HG03575 (cell line): Measurements from ENCODE around the gene PDZD4.

Experiments
- ATAC-seq: cut with Tn5 transposase; IDR thresholded peaks from one replicate; pipeline ENCODE4 v1.9.1; 2021; ENCODE audit not compliant: unreplicated experiment, insufficient number of reproducible peaks, low FRiP score; ENCODE audit errors: extremely low read depth

The PDZD4 gene

GRCh38 chrX:153829799-153830639 is at the start of gene PDZD4:
Gene PDZD4 (minus strand): TSS chrX:153830544. CDS start chrX:153830298, 246 bp downstream.
- no peak for ATAC-seq

DNA sequence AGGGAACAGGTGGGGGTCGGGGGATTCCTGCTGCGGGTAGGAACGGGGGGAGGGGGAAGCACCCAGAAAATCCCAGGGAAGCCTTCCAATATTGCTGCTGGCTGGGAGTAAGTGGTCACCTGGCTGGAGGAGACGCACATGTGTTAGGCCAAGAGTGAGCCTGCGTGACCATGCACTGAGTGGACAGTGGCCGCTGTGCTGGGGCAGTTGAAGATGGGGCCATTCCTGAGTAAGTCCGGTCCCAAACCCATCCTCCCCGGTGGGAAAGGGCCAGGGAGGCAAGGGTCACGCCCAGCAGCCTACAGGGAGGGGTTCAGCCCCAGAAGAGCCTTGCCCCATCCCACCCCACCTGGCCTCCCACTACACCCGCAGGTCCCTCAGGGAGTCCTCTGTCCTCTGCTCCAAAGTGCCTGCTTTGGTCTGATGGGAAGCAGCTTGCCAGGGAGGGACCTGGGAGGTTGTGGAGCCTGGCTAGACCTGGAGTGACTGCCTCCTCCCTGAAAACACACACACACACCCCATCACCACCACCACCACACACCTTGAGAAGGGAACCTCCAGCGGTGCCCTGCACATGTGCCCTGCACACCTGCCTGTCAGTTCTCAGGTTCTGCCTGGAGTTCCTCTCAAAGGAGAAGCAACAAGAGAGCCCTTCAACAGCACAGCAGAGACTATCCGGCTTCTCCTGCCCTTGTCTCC is 49.5 kb upstream of the PDZD4 start:
- no peak for ATAC-seq

- no peak for ATAC-seq
Observed at GRCh38 chrX:153878969-153879653, 48.8 kb upstream of the PDZD4 start.

GRCh38 chrX:153878345-153878744 is 48.0 kb upstream of the PDZD4 start:
- no peak for ATAC-seq

- ATAC-seq: no peak
Observed at GRCh38 chrX:153877571-153878261, 47.4 kb upstream of the PDZD4 start.

DNA sequence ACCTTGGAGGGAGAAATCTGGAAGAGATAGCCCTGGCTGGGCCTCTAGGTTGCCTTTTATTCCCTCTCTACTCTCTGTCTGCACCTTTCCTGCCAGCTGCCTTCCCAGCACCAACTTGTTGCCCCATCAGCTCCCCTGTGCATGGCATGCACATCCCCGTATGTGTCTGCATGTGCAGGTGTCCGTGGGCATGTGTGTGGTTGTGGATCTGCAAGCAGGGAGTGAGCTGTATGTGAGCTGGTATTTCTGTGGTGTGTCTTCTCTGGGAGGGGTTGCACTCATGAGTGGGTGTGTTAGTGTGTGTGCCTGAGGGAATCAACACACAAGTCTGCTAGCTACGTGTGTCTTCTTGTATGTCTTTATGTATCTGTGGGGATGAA is 45.8 kb upstream of the PDZD4 start:
- no peak for ATAC-seq

GRCh38 chrX:153875391-153876111 is 45.2 kb upstream of the PDZD4 start:
- ATAC-seq: no peak

DNA sequence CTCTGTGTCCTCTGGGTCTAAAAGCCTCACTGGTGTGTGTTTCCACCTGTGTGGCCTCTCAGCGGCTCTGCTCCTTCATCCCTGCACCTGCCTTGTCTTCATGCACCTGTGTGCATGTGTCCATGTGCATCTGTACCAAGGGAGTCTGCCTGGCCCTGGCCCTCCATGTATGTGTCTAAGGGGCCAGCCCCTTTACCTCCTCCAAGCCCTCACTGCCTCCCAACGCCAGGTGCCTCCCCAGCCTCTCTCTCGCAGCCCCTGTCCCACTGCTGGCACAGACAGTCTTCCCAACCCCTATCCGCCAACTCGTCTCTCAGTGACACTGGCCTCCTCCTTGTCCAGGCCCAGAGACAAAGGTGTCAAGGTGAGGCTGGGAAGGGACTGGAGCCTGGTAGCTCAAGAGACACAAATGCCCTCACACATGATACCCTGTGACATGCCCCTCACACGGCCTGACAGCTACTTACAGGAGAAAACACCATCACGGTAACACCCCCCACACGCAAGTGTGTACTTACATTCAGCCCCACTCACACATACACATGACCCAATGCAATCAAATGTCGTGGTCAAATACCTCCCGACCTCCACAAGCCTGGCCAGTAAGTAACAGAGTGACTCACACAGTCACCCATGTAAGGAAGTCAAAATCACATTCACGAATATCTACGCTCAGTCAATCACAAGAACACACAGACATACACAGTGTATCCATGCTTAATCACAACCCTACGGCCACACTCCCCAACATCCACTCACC is 44.2 kb upstream of the PDZD4 start:
- no peak for ATAC-seq

- ATAC-seq: no peak
Observed at GRCh38 chrX:153874085-153874365, 43.7 kb upstream of the PDZD4 start.

DNA sequence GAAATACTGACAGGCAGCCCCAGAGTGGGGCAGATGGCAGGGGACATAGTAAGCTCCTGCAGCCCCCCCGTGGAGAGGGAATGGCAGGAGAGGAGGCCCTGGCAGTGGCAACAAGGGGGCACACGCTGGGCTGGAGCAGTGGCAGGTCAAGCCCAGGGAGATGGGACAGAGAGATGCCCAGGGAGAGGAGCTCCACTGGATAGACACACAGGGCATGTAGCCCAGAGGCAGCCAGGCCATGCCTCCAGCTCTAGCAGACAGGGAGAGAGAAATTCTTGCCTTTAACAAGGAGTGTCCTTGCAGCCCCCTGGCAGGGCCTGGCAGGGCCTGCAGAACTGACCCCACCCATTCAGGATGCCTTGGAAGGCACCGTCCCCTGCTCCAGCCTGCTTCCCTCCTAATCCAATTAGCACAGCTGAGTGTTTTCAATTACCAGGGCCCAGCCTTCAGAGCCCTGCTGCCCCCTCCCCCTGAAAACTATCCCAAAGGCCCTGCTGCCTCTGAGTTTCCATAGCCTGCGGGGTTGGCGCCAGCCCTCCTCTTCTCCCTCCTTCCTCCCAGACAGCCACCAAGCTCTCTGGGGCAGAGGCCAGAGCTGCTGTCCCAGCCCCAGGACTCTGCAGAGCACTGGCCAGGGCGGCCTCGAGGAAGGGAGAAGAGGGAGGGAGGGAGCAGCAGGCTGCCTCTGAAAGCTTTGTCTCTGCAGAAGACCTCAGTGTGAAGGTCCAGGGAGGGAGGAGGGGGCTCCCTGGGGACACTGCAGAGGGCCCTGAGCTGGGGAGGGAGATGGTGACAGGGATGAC is 43.1 kb upstream of the PDZD4 start:
- ATAC-seq: no peak

- no peak for ATAC-seq
Observed at GRCh38 chrX:153871946-153872878, 41.9 kb upstream of the PDZD4 start.

GRCh38 chrX:153871451-153871850 is 41.1 kb upstream of the PDZD4 start:
- no peak for ATAC-seq

DNA sequence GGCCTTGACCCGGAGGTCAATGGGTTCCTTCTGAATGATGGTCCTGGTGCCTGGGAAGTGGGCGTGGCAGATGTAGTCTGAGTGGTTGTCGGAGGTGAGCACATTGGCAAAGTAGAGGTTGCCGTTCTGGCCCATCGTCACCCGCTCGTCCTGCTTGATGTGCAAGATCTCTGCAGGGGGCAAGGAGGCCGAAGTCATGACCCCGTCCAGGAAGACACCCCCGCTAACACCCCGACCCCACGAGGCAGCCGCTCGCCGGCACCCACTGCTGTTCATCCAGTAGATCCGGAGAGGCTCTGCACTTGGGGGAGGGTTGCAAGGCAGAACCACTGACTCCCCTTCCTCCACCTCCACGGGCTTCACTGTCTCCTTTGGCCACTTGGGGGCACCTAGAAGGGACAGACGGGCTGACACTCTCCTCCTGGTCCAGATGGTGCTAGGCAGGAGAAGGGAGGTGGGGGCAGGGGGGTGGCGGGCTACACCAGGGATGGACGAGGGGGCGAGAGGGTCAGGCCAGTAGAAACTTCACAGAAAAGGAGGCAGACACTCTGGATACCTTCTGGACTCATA is 40.5 kb upstream of the PDZD4 start:
- no peak for ATAC-seq

DNA sequence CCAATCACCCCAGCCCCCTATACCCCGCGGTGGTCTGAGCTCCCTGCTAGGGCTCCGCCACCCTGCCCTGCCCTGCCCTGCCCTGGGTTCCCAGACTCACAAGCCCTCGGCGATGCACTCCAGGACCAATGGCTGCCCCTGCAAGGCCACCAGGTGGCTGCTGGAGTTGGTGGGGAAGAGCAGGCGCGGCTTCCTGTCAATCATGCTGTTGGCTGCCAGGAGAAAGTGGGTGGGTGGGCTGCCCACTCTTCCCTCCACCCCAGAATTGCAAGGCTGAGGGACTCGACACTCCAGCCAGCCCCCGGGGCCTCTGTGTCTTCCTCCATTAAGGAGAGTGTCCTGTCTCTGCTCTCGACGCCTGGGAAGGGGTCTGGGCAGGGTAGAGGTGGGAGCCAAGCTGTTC is 39.9 kb upstream of the PDZD4 start:
- ATAC-seq: no peak

DNA sequence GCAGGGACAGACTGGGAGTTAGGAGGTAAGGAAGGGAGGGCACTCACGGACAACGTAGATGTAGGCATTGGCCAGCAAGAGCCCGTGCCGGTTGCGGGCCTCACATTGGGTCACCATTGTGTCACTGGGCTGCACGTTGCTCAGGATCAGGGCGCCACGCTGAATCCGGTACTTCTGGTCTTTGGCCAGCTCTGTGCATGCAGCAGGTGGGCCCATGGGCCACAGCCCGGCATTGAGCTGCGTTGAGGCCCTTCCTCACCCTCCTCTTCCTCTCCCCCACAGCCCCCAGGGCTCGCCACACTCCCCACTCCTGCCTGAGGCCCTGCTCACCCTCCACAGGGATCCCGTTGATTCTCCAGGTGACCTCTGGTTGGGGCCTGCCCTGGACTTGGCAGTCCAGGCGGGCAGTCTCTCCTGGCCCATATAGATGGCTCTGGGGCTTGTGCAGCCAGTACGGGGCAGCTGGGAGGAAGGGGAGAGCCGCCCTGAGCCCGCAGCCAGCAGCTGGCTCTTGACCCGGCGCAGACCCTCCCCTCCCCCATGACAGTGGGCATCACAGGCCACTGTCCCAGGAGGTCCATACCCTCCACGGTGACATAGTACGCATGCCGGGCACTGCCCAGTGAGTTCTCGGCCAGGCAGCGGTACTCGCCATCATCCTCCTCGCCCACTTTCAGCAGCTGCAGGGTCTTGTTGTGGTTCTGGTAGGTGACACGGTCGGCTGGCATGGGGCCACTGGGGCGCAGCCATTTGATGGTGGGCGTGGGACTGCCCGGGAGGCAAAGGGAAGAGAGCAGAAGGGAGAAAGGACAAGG is 39.3 kb upstream of the PDZD4 start:
- no peak for ATAC-seq
